BLaER1 treated with 17β-estradiol and CSF1 and Interleukin-3, amounts not matched to agents 10 nM and 100 nM (cell line): ENCODE data around the gene WIPF3.

Experiments
- H3K27ac ChIP-seq, 11 experiments: shearing (Covaris generic); formaldehyde crosslinking; 2 replicates each; pipeline ENCODE4 v1.8.1; 2022
- H3K27me3 ChIP-seq, 11 experiments: shearing (Covaris generic); formaldehyde crosslinking; 2 replicates each; pipeline ENCODE4 v1.8.1; 2022
- H3K36me3 ChIP-seq, 11 experiments: shearing (Covaris generic); formaldehyde crosslinking; 2 replicates each; pipeline ENCODE4 v1.8.1; 2022
- H3K4me1 ChIP-seq, 10 experiments: shearing (Covaris generic); formaldehyde crosslinking; 2 replicates each; pipeline ENCODE4 v1.8.1; 2022
- H3K4me2 ChIP-seq, 11 experiments: shearing (Covaris generic); formaldehyde crosslinking; 2 replicates each; pipeline ENCODE4 v1.8.1; 2022
- H3K4me3 ChIP-seq, 10 experiments: shearing (Covaris generic); formaldehyde crosslinking; 2 replicates each; pipeline ENCODE4 v1.8.1; 2022
- H3K9ac ChIP-seq, 11 experiments: shearing (Covaris generic); formaldehyde crosslinking; 2 replicates each; pipeline ENCODE4 v1.8.1; 2022
- H3K9me3 ChIP-seq, 11 experiments: shearing (Covaris generic); formaldehyde crosslinking; replicated peaks in 1 of 11; 2 replicates each; pipeline ENCODE4 v1.8.1; 2022
- H4K20me1 ChIP-seq, 11 experiments: shearing (Covaris generic); formaldehyde crosslinking; 2 replicates each; pipeline ENCODE4 v1.8.1; 2022
- Cebpa-rat ChIP-seq, 11 experiments: shearing (Covaris generic); IDR thresholded peaks; 2 replicates each; pipeline ENCODE4 v1.8.1; 2022

The WIPF3 gene

DNA sequence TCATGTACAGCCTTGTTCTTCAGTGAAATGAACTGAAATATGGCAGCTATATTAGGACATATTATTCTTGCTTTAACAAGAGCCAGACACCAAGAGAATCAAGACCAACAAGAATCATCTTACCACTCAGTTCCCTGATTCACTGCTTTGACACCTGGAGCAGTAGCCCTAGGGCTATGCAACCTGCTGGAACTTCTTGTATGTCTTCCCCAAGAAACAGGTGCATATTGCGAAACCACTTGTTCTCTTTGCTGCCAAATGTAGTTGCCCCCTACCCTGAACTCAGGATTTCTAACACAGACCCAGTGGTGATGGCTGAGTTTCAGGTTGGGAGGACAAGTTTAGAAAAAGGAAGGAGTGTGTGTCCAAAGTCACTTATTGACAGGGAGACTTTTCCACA lies 46.1 kb downstream of the WIPF3 start:
- Histone ChIP-seq H3K4me2 (no peak overlapping the region), H3K9ac (no peak overlapping the region), H3K9me3 (no peaks in the 10 kb centered on the region), H3K27ac (no peak overlapping the region), H3K4me1 (no peaks in the 10 kb centered on the region), H4K20me1 (no peaks in the 10 kb centered on the region), H3K36me3 (no peaks in the 10 kb centered on the region), H3K27me3 (no peaks in the 10 kb centered on the region), H3K4me3 (no peak overlapping the region)
- TF ChIP-seq Cebpa-rat (IDR thresholded peaks at IDR 0.05), result peak in 7 of 11 experiments; percentile 25 to 79 (median 39); a peak in 6 of 22 replicates

DNA sequence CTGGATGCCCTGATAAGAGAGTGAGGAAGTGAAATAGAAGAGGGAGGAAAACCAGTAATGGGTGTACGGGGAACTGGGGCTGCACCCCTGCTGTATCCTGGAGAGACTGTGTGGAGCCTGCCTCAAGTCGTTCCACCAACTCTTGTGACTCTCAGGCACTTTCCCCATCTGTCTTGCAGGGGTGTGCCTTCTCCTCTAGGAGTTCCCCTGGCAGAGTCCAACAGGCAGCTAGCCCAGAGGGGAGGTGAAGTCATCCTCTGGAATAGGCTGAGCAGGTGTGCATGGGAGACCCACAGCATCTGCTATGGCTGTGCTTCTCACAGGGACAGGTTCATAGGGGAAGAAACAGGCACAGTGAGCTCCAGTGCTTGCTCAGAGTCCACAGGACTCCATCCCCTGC lies 46.8 kb downstream of the WIPF3 start:
- Histone ChIP-seq H4K20me1 (no peaks in the 10 kb centered on the region), H3K9me3 (no peaks in the 10 kb centered on the region), H3K27ac (no peak overlapping the region), H3K27me3 (no peaks in the 10 kb centered on the region), H3K9ac (no peak overlapping the region), H3K4me3 (no peak overlapping the region), H3K36me3 (no peaks in the 10 kb centered on the region), H3K4me2 (no peak overlapping the region), H3K4me1 (peaks cover 0 to 5% (median 0%) of the 10 kb centered on the region in 10 experiments; a peak in 4 of 20 replicates)
- TF ChIP-seq Cebpa-rat (IDR thresholded peaks at IDR 0.05), result no peak

DNA sequence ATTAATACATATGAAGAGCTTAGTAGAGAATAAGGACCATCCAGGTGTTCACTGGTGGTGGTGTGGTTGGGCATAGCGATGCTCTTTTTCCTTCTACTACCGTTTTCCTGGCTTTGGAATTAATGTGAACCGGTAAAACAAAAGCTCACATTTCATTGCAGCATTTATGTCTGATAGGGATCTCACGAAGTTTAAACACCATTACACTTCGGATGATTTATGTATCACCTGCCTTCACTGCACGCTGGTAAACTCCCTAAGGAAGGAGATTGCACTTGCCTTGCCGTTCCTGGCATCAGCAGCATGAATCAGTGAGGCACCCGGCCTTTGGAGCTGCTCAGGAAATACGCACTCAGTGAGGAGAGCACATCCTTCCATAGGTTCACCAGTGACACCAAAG lies 47.5 kb downstream of the WIPF3 start:
- no peaks in the 10 kb centered on the region for H4K20me1 ChIP-seq
- H3K4me3 ChIP-seq, result no peak overlapping the region
- H3K36me3 ChIP-seq, result no peaks in the 10 kb centered on the region
- H3K9me3 ChIP-seq, result no peaks in the 10 kb centered on the region
- no peak for TF ChIP-seq Cebpa-rat (IDR thresholded peaks at IDR 0.05)
- H3K4me1 ChIP-seq, result peaks cover 0 to 12% (median 0%) of the 10 kb centered on the region in 10 experiments; a peak in 6 of 20 replicates
- H3K27ac ChIP-seq, result no peak overlapping the region
- H3K4me2 ChIP-seq, result no peak overlapping the region
- no peaks in the 10 kb centered on the region for H3K27me3 ChIP-seq
- H3K9ac ChIP-seq, result no peak overlapping the region

DNA sequence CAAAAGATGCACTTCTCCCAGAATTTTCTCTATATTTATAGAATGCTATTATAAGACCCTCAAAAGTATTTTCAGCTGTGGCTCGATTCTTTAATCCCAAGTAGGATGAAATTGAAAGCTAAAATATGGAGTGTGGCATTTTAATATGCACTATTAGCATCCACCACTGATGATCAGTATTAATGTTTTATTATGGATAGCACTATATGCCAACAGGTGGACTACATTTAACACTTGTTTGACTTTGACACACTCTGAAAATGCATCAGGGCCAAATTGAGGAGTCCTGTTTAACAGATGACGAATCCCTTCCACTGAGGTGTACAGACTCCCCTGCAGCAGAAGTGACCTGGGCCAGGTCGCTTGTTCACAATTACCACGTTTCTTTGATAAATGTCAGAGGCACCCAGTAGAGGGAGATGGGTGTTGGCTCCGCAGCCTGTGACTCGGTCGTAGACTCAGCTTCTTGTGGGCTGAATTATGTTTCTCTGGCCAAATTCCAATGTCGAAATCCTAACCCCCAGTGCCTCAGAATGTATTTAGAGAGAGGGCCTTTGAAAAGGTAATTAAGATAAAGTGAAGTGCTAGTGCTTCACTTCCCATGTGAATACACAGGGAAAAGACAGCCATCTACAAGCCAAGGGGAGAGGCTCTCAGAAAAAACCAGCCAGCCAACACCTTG lies 48.1 kb downstream of the WIPF3 start:
- Histone ChIP-seq H4K20me1 (no peaks in the 10 kb centered on the region), H3K36me3 (no peaks in the 10 kb centered on the region), H3K27me3 (no peaks in the 10 kb centered on the region), H3K4me2 (no peak overlapping the region), H3K9me3 (no peaks in the 10 kb centered on the region), H3K4me1 (peaks cover 0 to 18% (median 2%) of the 10 kb centered on the region in 10 experiments; a peak in 7 of 20 replicates), H3K4me3 (no peak overlapping the region), H3K27ac (no peak overlapping the region), H3K9ac (no peak overlapping the region)
- TF ChIP-seq Cebpa-rat (IDR thresholded peaks at IDR 0.05), result no peak

DNA sequence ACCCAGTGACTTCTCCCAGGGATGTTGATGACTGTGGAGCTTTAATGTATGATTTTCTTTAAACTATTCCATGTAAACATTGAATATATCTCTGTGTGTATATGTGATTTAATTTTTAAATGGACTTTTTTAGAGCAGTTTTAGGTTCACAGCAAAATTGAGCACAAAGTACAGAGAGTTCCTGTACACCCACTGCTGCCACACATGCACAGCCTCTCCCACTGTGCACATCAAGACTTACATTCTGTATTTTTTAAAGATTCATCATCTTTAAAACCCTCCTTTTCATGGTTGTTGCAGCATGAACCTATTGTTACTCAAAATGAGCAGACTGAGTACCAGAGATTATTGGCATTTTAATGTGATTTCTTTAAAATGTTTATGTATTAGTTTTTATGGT lies 51.3 kb downstream of the WIPF3 start:
- peaks cover 0 to 40% (median 4%) of the 10 kb centered on the region in 10 experiments; a peak in 8 of 20 replicates for H3K4me1 ChIP-seq
- no peak for TF ChIP-seq Cebpa-rat (IDR thresholded peaks at IDR 0.05)
- no peaks in the 10 kb centered on the region for H3K9me3 ChIP-seq
- H3K27ac ChIP-seq, result no peak overlapping the region
- H4K20me1 ChIP-seq, result no peaks in the 10 kb centered on the region
- H3K4me3 ChIP-seq, result no peak overlapping the region
- no peak overlapping the region; a peak in 1 of 22 replicates for H3K4me2 ChIP-seq
- H3K9ac ChIP-seq, result no peak overlapping the region
- no peaks in the 10 kb centered on the region for H3K36me3 ChIP-seq
- H3K27me3 ChIP-seq, result no peaks in the 10 kb centered on the region

DNA sequence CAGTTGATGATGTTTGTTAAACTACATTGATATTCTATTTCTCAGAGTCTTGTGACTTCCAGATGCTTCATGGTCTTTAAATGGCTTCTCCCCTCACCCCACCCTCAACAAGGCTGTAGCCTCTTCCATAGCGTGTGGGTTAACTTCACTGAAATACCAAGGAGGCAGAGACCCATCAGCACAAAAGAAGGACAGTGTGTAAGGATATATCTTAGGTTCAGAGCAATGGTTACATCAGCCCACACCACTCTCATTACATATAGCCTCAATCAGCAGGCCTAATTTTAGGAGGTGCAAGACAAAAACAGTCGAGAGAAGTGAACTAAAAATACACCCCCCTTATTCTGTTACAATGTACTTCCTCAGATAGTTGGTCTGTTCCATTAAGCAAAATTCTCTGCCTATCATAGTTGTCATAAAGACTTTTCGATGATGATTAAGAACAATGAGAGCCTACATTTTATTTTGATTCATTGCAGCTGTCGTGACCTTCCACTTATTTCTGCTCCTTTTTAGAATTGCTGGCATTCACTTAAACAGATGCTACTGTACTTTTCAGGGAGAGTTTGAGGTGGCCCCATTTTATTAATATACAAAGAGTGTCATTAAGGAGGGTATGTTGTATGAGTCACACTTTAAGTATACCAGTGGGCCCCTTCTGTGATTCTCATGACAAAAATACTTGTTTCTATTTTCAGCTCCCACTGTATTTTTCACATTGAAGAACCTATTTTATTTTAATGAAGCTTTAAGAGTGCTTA lies 52.1 kb downstream of the WIPF3 start:
- H3K27me3 ChIP-seq, result no peaks in the 10 kb centered on the region
- no peak overlapping the region for H3K9ac ChIP-seq
- H3K4me3 ChIP-seq, result no peak overlapping the region
- peak overlapping the region in 3 of 11 experiments; percentile 69 to 85 (median 75); a peak in 4 of 22 replicates for H3K4me2 ChIP-seq
- peaks cover 0 to 46% (median 4%) of the 10 kb centered on the region in 10 experiments; a peak in 8 of 20 replicates for H3K4me1 ChIP-seq
- no peaks in the 10 kb centered on the region for H4K20me1 ChIP-seq
- no peaks in the 10 kb centered on the region for H3K36me3 ChIP-seq
- no peak overlapping the region for H3K27ac ChIP-seq
- no peak for TF ChIP-seq Cebpa-rat (IDR thresholded peaks at IDR 0.05)
- H3K9me3 ChIP-seq, result no peaks in the 10 kb centered on the region

DNA sequence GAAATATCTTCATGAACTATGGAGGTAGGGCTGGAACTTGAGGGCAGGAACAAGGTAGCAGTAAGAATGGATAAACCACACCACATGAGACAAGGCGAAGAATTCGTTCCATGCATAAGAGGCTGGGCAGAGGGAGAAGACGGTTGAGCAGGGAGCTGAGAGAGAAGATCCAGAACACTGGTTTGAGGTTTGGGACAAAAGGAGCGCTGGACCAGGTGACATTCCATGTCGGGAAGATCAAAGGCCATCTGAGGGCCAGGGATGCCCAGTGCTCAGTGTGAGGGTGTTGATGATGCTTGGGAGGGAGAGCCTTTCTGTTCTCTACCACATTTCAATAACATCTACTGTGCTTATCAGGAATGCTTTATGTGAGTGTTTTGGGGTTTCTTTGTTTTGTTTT lies 52.8 kb downstream of the WIPF3 start:
- TF ChIP-seq Cebpa-rat (IDR thresholded peaks at IDR 0.05), result no peak
- H3K9me3 ChIP-seq, result no peaks in the 10 kb centered on the region
- H3K4me3 ChIP-seq, result no peak overlapping the region
- H3K4me1 ChIP-seq, result peaks cover 0 to 46% (median 4%) of the 10 kb centered on the region in 10 experiments; a peak in 8 of 20 replicates
- H3K27ac ChIP-seq, result peak overlapping the region in 2 of 11 experiments; percentile 45 to 46; a peak in 3 of 22 replicates
- no peak overlapping the region for H3K9ac ChIP-seq
- no peaks in the 10 kb centered on the region for H3K36me3 ChIP-seq
- H4K20me1 ChIP-seq, result no peaks in the 10 kb centered on the region
- H3K4me2 ChIP-seq, result peak overlapping the region in 5 of 11 experiments; percentile 37 to 85 (median 69); a peak in 8 of 22 replicates
- H3K27me3 ChIP-seq, result no peaks in the 10 kb centered on the region

DNA sequence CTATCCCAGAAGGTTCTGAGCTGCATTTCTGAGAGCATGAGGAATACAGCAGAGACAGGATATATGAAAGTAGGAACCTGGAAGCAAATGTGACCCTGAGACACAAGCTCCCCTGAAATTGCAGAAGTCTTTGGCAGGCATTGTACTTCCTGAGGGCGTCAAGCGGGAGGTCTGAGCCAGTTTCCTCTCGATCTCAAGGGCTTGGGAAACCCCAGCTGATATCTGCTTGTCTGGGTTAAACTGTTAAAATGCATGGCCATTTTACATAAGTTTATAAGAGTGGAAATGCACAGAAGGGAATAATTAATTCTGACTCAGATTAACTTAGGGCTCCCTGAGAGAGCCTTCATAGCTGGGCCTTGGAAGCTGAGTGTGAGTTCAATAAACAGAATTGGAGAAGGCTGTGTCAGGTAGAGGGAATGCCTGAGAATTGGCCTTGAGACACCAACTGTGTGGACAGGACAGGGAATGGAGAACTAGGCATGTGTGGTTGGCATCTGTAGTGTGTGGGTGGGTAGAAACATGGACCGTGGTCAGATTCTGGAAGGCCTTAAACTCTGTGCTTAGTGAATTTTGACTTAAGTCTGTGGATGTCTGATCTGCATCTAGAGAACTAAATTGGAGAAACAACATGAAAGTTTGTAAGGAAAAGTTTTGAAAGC lies 53.3 kb downstream of the WIPF3 start:
- Histone ChIP-seq H4K20me1 (no peaks in the 10 kb centered on the region), H3K4me1 (peaks cover 0 to 46% (median 4%) of the 10 kb centered on the region in 10 experiments; a peak in 8 of 20 replicates), H3K27ac (peak overlapping the region in 2 of 11 experiments; percentile 45 to 46; a peak in 4 of 22 replicates), H3K36me3 (no peaks in the 10 kb centered on the region), H3K9ac (0 out of 22 replicates have a peak overlapping the region, but pooled peaks of 1 of the 11 experiments have one; percentile 12), H3K4me3 (no peak overlapping the region), H3K27me3 (no peaks in the 10 kb centered on the region), H3K4me2 (peak overlapping the region in 6 of 11 experiments; percentile 20 to 85 (median 54); a peak in 9 of 22 replicates), H3K9me3 (no peaks in the 10 kb centered on the region)
- TF ChIP-seq Cebpa-rat (IDR thresholded peaks at IDR 0.05), result no peak

DNA sequence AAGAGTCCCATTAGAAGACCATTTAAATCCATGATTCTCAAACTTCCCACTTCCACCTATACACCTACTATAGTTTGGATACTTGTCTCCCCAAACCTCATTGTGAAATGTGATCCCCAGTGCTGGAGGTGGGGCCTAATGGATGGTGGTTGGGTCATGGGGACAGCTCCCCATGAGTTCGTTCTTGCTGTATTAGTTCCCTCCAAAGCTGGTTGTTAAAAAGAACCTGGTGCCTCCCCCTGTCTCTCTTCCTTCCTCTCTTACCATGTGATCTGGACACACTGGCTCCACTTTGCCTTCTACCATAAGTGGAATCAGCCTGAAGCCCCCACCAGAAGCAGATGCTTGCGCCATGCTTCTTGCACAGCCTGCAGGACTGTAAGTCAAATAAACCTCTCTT lies 53.9 kb downstream of the WIPF3 start:
- Histone ChIP-seq H3K9me3 (no peaks in the 10 kb centered on the region), H3K4me1 (peaks cover 0 to 46% (median 4%) of the 10 kb centered on the region in 10 experiments; a peak in 8 of 20 replicates), H3K4me3 (no peak overlapping the region), H3K4me2 (peak overlapping the region in 4 of 11 experiments; percentile 37 to 85 (median 72); a peak in 8 of 22 replicates), H3K27me3 (no peaks in the 10 kb centered on the region), H3K36me3 (no peaks in the 10 kb centered on the region), H4K20me1 (no peaks in the 10 kb centered on the region), H3K27ac (peak overlapping the region in 2 of 11 experiments; percentile 45 to 46; a peak in 4 of 22 replicates), H3K9ac (no peak overlapping the region)
- TF ChIP-seq Cebpa-rat (IDR thresholded peaks at IDR 0.05), result no peak
